AG04449 (cell line): ENCODE results near the gene P4HB.

Experiments used
- CTCF ChIA-PET: fragments of 350-600 bp; formaldehyde crosslinking; extraction: SDS; loops from one replicate; lab custom pipeline; 2021; ENCODE audit warnings: antibody characterized with exemption; lab: Yijun Ruan, JAX
- POLR2A ChIA-PET: fragments of 400-600, 350-600 bp; formaldehyde crosslinking; extraction: SDS; loops from one replicate; lab custom pipeline; 2020; ENCODE audit warnings: antibody characterized with exemption, inconsistent platforms; lab: Yijun Ruan, JAX
- DNase-seq: peaks from one replicate; pipeline ENCODE4 v3.0.0-alpha.2; 2010; ENCODE audit warnings: low read depth, low spot score
- H3K4me3 ChIP-seq: 2 replicates; pipeline ENCODE4 v1.5.1; 2011; ENCODE audit warnings: low read depth, mild to moderate bottlenecking, control low read depth, low read length
- TF ChIP-seq, protein P1 (sequence below): IDR thresholded peaks from one replicate; pipeline ENCODE4 v1.5.1; 2011; ENCODE audit warnings: mild to moderate bottlenecking, moderate library complexity, low read length, control low read depth, inconsistent platforms; ENCODE audit not compliant: insufficient read depth; ENCODE audit errors: missing control alignments

Gene P4HB

DNA sequence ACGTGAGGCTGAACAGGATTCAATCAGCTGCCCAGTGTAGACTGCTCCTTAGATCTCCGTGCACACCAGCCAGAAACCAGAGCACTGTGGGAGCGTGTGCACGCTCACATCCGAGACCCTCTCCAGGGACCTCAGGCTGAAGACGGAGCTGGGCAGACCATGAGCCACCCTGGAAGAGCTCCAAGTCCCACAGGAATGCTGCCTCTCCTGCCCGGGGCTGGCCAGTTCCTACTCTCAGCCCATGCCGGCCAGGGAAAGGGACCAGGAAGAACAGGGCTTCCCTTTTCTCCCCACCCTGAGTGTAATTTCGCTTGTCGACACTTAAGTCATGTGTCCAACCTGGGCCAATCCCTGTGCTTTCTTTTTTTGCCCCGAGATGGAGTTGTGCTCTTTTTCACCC is 24.2 kb upstream of the P4HB start:
- no peak for DNase-seq
- TF ChIP-seq, protein P1, sequence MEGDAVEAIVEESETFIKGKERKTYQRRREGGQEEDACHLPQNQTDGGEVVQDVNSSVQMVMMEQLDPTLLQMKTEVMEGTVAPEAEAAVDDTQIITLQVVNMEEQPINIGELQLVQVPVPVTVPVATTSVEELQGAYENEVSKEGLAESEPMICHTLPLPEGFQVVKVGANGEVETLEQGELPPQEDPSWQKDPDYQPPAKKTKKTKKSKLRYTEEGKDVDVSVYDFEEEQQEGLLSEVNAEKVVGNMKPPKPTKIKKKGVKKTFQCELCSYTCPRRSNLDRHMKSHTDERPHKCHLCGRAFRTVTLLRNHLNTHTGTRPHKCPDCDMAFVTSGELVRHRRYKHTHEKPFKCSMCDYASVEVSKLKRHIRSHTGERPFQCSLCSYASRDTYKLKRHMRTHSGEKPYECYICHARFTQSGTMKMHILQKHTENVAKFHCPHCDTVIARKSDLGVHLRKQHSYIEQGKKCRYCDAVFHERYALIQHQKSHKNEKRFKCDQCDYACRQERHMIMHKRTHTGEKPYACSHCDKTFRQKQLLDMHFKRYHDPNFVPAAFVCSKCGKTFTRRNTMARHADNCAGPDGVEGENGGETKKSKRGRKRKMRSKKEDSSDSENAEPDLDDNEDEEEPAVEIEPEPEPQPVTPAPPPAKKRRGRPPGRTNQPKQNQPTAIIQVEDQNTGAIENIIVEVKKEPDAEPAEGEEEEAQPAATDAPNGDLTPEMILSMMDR = no peak
- H3K4me3 ChIP-seq = no peak overlapping the region
- POLR2A ChIA-PET = no interaction called here
- CTCF ChIA-PET = no interaction called here

GRCh38 chr17:81879121-81879520 is 18.8 kb upstream of the P4HB start:
- POLR2A ChIA-PET = no interaction called here

GRCh38 chr17:81878294-81878693 is 18.0 kb upstream of the P4HB start:
- no peak overlapping the region for H3K4me3 ChIP-seq
- CTCF ChIA-PET = interaction anchor here (3.3 kb wide), 1 partner anchor 8 kb away, joined by 15 read pairs; the partner anchor contains the start of gene ARHGDIA
- TF ChIP-seq, protein P1 = no peak
- DNase-seq = no peak
- POLR2A ChIA-PET = interaction anchor here (1.1 kb wide), 1 partner anchor 8 kb away, joined by 3 read pairs; no protein-coding TSS in a partner anchor

More at GRCh38 chr17:81879121-81879520, 18.8 kb upstream of the P4HB start:
- no peak for DNase-seq
- CTCF ChIA-PET = interaction anchor here (3.3 kb wide), 1 partner anchor 9 kb away, joined by 15 read pairs; the partner anchor contains the start of gene ARHGDIA
- TF ChIP-seq, protein P1 = no peak
- H3K4me3 ChIP-seq = no peak overlapping the region

DNA sequence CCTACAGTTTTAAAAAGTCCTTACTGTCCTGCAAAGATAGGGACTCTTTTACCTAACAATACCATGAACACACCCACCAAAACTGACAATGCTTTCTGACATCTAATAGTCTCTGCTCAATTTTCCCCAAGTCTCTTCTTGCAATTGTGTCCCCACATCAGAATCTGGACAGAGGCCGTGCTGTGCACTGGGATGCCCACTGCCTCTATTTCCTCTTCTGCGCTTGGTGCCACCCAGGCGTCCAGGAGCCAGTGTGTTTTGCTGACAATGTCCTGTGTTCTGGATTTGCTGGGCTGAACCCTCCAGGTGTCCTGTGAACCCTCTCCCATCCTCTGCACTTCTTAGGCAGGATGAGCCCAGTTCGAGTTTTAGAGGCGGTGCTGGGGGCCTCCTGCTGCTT is 17.2 kb upstream of the P4HB start:
- DNase-seq = no peak
- TF ChIP-seq, protein P1 = no peak
- POLR2A ChIA-PET = interaction anchor here (1.1 kb wide), 1 partner anchor 9 kb away, joined by 3 read pairs; no protein-coding TSS in a partner anchor
- H3K4me3 ChIP-seq = no peak overlapping the region
- CTCF ChIA-PET = no interaction called here

DNA sequence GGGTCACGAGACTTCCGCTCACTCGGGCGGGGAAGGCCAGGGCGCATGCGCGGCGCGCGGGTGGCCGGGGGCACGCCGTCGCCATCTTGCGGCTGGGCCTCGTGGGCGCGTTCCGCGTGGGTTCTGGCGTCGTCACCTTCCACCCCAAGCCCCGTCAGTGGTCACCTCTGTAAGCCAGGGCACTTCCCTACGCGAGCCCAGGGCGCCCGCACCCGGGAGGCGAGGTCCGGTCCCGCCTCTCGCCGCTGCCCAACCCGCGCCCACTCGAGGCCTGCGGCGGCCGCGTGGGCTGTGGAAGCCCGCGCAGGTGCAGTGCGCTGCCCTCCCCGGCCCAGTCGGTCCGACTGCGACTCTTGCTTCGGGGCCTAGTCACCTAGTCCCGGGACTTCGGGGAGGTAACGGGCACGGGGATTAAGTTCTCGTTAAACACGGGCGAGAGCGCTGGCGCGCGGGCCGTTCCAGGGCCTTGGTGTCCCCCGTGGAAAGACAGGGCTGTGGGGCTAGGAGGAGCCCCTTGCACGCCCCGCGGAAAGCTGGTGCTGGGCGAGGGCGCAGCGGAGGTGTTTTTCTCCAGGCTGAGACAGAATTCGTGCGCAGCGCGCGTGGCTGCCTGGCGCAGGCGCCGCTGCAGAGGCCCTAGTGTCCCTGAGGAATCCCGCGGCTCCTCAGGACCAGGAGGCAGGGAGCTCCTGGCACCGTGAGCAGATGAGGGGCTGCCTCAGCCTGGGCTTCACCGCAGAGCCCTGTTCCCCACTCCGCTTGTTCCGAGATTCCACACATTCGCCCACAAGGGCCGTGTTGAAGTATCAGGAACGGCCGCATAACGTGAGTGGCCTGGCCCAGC is 11.3 kb upstream of the P4HB start:
- ChIA-PET CTCF (interaction anchor here (1.2 to 2.9 kb wide), 4 partner anchors 8 to 149 kb away, joined by 4 to 15 read pairs (median 6); no protein-coding TSS in a partner anchor), POLR2A (interaction anchor here (1.2 to 2.6 kb wide), 8 partner anchors 10 to 149 kb away, joined by 3 to 28 read pairs (median 4); partner anchors contain the start of genes MCRIP1 and P4HB)
- TF ChIP-seq, protein P1 = peak; percentile 43
- H3K4me3 ChIP-seq = peak overlapping the region; percentile 81
- no peak for DNase-seq

- POLR2A ChIA-PET = interaction anchor here (0.9 to 2.6 kb wide), 3 partner anchors 10 to 38 kb away, joined by 3 to 28 read pairs (median 4); partner anchors contain the start of genes MCRIP1 and P4HB
Observed at GRCh38 chr17:81870981-81871386, 10.6 kb upstream of the P4HB start, which contains the start of gene ARHGDIA. Gene ARHGDIA, minus strand, starts transcription at chr17:81871337. Its CDS starts 1,407 bp downstream, at chr17:81869930.

More at GRCh38 chr17:81870981-81871386, 10.6 kb upstream of the P4HB start, which contains the start of gene ARHGDIA:
- H3K4me3 ChIP-seq = peak within 1 kb of the TSS; percentile 81
- CTCF ChIA-PET = interaction anchor here (1.1 to 2.9 kb wide), 7 partner anchors 9 to 149 kb away, joined by 3 to 15 read pairs (median 4); no protein-coding TSS in a partner anchor
- TF ChIP-seq, protein P1 = no peak
- no peak for DNase-seq
